Dermis microvascular lymphatic vessel endothelial cell (primary cell): Measurements from ENCODE around the gene MLLT3. TPM values are rescaled to one million over a fixed set of nuclear protein-coding genes. Genes with fewer than 3 reads are reported as not detected.

Experiments
- DNase-seq, 2 donors: peaks; one replicate each; pipeline versions ENCODE4 v3.0.0 to v3.0.0-alpha.2; 2010; ENCODE audit warnings: low read depth in 2 of 2
- total RNA-seq: library from RNA; depleted of rRNA; stranded (reverse); fragments of >200 nt; gene quantifications from 2 replicates; pipeline ENCODE4 v1.2.1, GENCODE V29; 2014

The MLLT3 gene
- total RNA-seq, 1 donor from 2014 or later, result 1.9 TPM

GRCh38 chr9:20427359-20427758, 194.9 kb downstream of the MLLT3 start:
- no peak for DNase-seq

GRCh38 chr9:20426019-20426418, 196.3 kb downstream of the MLLT3 start:
- DNase-seq, result no peak

GRCh38 chr9:20419533-20419932, 202.8 kb downstream of the MLLT3 start:
- no peak for DNase-seq

GRCh38 chr9:20418485-20418884, 203.8 kb downstream of the MLLT3 start:
- DNase-seq, result no peak

- DNase-seq, result no peak
These were observed 204.8 kb downstream of the MLLT3 start for GRCh38 chr9:20417373-20418080.

- DNase-seq, result no peak
These were observed 208.1 kb downstream of the MLLT3 start for GRCh38 chr9:20414150-20414549.

GRCh38 chr9:20409321-20410092, 212.8 kb downstream of the MLLT3 start:
- DNase-seq, result no peak

GRCh38 chr9:20408513-20408912, 213.8 kb downstream of the MLLT3 start:
- DNase-seq, result no peak

- DNase-seq, result peak in 1 of 2 donors; percentile 8
These were observed 215.3 kb downstream of the MLLT3 start for GRCh38 chr9:20407013-20407412.

- DNase-seq, result no peak
These were observed 216.0 kb downstream of the MLLT3 start for GRCh38 chr9:20406344-20406743.

GRCh38 chr9:20405616-20406015, 216.7 kb downstream of the MLLT3 start:
- DNase-seq, result no peak

GRCh38 chr9:20405078-20405477, 217.2 kb downstream of the MLLT3 start:
- no peak for DNase-seq

GRCh38 chr9:20404192-20404813, 218.0 kb downstream of the MLLT3 start:
- no peak for DNase-seq

GRCh38 chr9:20403346-20403745, 219.0 kb downstream of the MLLT3 start:
- no peak for DNase-seq

GRCh38 chr9:20402273-20402875, 219.9 kb downstream of the MLLT3 start:
- peak; percentile 54 to 57 for DNase-seq

- DNase-seq, result peak; percentile 50 to 74
These were observed 223.6 kb downstream of the MLLT3 start for GRCh38 chr9:20398536-20399338.

- no peak for DNase-seq
These were observed 225.0 kb downstream of the MLLT3 start for GRCh38 chr9:20397348-20397747.

GRCh38 chr9:20396509-20396908, 225.8 kb downstream of the MLLT3 start:
- DNase-seq, result no peak

- no peak for DNase-seq
These were observed 226.6 kb downstream of the MLLT3 start for GRCh38 chr9:20395651-20396050.

- DNase-seq, result no peak
These were observed 227.3 kb downstream of the MLLT3 start for GRCh38 chr9:20394969-20395368.

GRCh38 chr9:20391208-20391607, 231.1 kb downstream of the MLLT3 start:
- DNase-seq, result no peak
